ENCODE measurements around the gene MYO3B.

The MYO3B gene

GRCh38 chr2:170485254-170486026 lies 307.5 kb downstream of the MYO3B start:
- no peak for DNase-seq

- no peak for DNase-seq
Observed at GRCh38 chr2:170486730-170487129, 308.8 kb downstream of the MYO3B start.

GRCh38 chr2:170488807-170489206 lies 310.9 kb downstream of the MYO3B start:
- no peak for DNase-seq

- no peak for DNase-seq
Observed at GRCh38 chr2:170492010-170492409, 314.1 kb downstream of the MYO3B start.

GRCh38 chr2:170493426-170494097 lies 315.6 kb downstream of the MYO3B start:
- DNase-seq = no peak

- DNase-seq = no peak
Observed at GRCh38 chr2:170495896-170496295, 317.9 kb downstream of the MYO3B start.

- no peak for DNase-seq
Observed at GRCh38 chr2:170498619-170499018, 320.7 kb downstream of the MYO3B start.

GRCh38 chr2:170500104-170500503 lies 322.2 kb downstream of the MYO3B start:
- no peak for DNase-seq

GRCh38 chr2:170500770-170501169 lies 322.8 kb downstream of the MYO3B start:
- no peak for DNase-seq

GRCh38 chr2:170501421-170502043 lies 323.6 kb downstream of the MYO3B start:
- no peak for DNase-seq

- DNase-seq = no peak
Observed at GRCh38 chr2:170502361-170503130, 324.6 kb downstream of the MYO3B start.

GRCh38 chr2:170503563-170503962 lies 325.6 kb downstream of the MYO3B start:
- DNase-seq = no peak

GRCh38 chr2:170503971-170504809 lies 326.2 kb downstream of the MYO3B start:
- no peak for DNase-seq

GRCh38 chr2:170504810-170505145 lies 326.8 kb downstream of the MYO3B start:
- DNase-seq = no peak

- DNase-seq = no peak
Observed at GRCh38 chr2:170505631-170506275, 327.8 kb downstream of the MYO3B start.

- DNase-seq = no peak
Observed at GRCh38 chr2:170509452-170510193, 331.7 kb downstream of the MYO3B start.

- no peak for DNase-seq
Observed at GRCh38 chr2:170512266-170512665, 334.3 kb downstream of the MYO3B start.

GRCh38 chr2:170514140-170514539 lies 336.2 kb downstream of the MYO3B start:
- no peak for DNase-seq

GRCh38 chr2:170517538-170517937 lies 339.6 kb downstream of the MYO3B start:
- DNase-seq = no peak

GRCh38 chr2:170518911-170519310 lies 341.0 kb downstream of the MYO3B start:
- DNase-seq = no peak

- DNase-seq = no peak
Observed at GRCh38 chr2:170521299-170521698, 343.4 kb downstream of the MYO3B start.

All from GOT3 (cell line).